Tibial nerve (tissue), 4 donors: Measurements from ENCODE around the gene NINJ1. TPM values are rescaled to one million over a fixed set of nuclear protein-coding genes. Genes with fewer than 3 reads are reported as not detected.
A peak's percentile ranks its signal among the peaks of the same experiment; 100 is the strongest.

ENCODE experiments used
- DNase-seq, 2 donors: peaks; one replicate each; pipeline ENCODE4 v3.0.0-alpha.2; 2019; ENCODE audit warnings: low spot score in 2 of 2
- H3K27ac ChIP-seq, 4 donors: fragments of 200-600 bp; sonication (generic) in 3 of 4; one replicate each; pipeline ENCODE4 v1.5.1; 2017 to 2019; ENCODE audit warnings: mild to moderate bottlenecking in 1 of 4
- H3K27me3 ChIP-seq, 2 donors: fragments of 200-600 bp; sonication (generic) in 1 of 2; one replicate each; pipeline versions ENCODE4 v1.5.1 to v1.6.0; 2017 to 2019
- H3K36me3 ChIP-seq, 3 donors: fragments of 200-600 bp; sonication (generic); one replicate each; pipeline ENCODE4 v1.5.1; 2018 to 2019
- H3K4me1 ChIP-seq, 4 donors: fragments of 200-600 bp; sonication (generic) in 3 of 4; one replicate each; pipeline ENCODE4 v1.5.1; 2017 to 2019
- H3K4me3 ChIP-seq, 4 donors: fragments of 200-600 bp; sonication (generic) in 3 of 4; one replicate each; pipeline ENCODE4 v1.5.1; 2017 to 2019; ENCODE audit warnings: mild to moderate bottlenecking in 1 of 4, moderate library complexity in 1 of 4
- H3K9me3 ChIP-seq, 4 donors: fragments of 200-600 bp; sonication (generic) in 3 of 4; one replicate each; pipeline ENCODE4 v1.5.1; 2017 to 2019
- CTCF ChIP-seq, 5 experiments: fragments of 200-600 bp in 3 of 5; fragments of 450-650 bp in 2 of 5; sonication (generic) in 3 of 5; IDR thresholded peaks; one replicate each; pipeline ENCODE4 v1.5.1; 2016 to 2019; ENCODE audit warnings: antibody characterized with exemption in 5 of 5, mild to moderate bottlenecking in 3 of 5, moderate library complexity in 2 of 5
- EP300 ChIP-seq, 2 donors: sonication (generic); formaldehyde crosslinking; IDR thresholded peaks; one replicate each; pipeline ENCODE4 v1.6.1; 2017; ENCODE audit warnings: antibody characterized with exemption in 2 of 2, mild to moderate bottlenecking in 1 of 2
- POLR2A ChIP-seq, 2 donors: fragments of 450-650 bp; IDR thresholded peaks; one replicate each; pipeline ENCODE4 v1.6.1; 2017; ENCODE audit warnings: antibody characterized with exemption in 2 of 2, mild to moderate bottlenecking in 2 of 2, moderate library complexity in 2 of 2
- WGBS, 2 donors: methylation state at CpG; one replicate each; pipeline ENCODE4 v1.1.5; 2018; 5-methylcytosine and 5-hydroxymethylcytosine counted together
- total RNA-seq, 4 donors: library from RNA; depleted of rRNA; stranded (reverse); fragments of >200 nt; gene quantifications; one replicate each; pipeline ENCODE4 v1.1.0, GENCODE V29; 2016

NINJ1 gene
- total RNA-seq, 4 donors from 2014 or later: 48.2 to 98.8 (median 72.9) TPM

GRCh38 chr9:93122721-93123221 is 11.3 kb downstream of the NINJ1 start:
- DNase-seq: peak in 1 of 2 donors; percentile 12
- Histone ChIP-seq H3K36me3 (peaks cover 0 to 50% (median 0%) of the 10 kb centered on the region in 3 donors), H3K27me3 (no peaks in the 10 kb centered on the region), H3K9me3 (no peaks in the 10 kb centered on the region), H3K4me3 (no peak overlapping the region), H3K4me1 (peaks cover 0 to 50% (median 40%) of the 10 kb centered on the region in 4 donors), H3K27ac (peak overlapping the region in 1 of 4 donors; percentile 70)
- no peak for TF ChIP-seq EP300 (IDR thresholded peaks at IDR 0.05)
- no peak for TF ChIP-seq POLR2A (IDR thresholded peaks at IDR 0.05)
- no peak for TF ChIP-seq CTCF (IDR thresholded peaks at IDR 0.05)
- WGBS, 2 donors: 83 to 88% methylated on average over 9 to 14 of the region's 14 CpGs

DNA sequence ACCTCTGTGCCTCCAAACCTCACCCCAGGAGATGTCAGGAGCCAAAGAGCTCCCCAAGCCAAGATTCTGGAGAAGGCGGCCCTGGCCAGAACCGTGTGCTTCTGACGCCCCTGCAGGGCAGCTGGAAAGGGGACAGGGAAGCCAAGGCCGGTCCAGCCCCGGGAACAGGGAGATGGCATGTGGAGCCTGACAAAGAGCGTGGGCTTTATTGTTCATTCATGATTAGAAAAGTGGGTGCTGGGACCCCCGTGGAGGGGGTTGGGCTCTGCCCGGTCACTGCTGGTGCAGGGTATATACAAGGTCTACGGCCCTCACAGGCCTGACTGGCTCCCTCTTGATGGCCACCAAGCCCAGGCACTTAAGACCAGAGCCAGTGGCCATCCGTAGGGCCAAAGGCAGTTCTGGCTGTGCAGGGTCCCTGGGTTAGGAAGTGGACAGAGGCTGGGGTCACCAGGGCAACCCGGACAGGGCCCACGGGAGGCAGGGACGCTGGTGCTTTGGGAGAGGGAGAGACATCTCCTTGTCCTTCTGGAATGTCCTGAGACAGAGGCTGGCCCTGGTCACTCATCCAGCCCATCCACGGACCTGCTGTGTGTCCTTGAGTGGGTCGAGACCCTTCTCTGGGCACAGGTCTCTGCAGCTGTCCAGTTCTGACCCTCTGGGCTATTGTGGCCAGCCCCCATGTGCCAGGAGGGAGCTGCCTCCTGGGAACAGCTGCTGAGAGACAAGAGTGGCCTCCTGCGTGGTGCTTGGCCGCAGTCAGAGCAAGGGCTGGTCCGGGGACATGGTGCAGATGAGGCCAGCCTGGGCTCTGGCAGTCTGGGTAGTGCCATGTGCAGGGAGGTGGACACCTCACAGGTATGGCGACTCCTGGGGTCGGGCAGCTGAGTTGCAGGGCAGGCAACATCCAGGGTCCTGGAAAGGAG is 12.5 kb downstream of the NINJ1 start:
- no peak overlapping the region for H3K4me3 ChIP-seq
- H3K27ac ChIP-seq: peak overlapping the region in 3 of 4 donors; percentile 50 to 70 (median 55)
- peaks cover 0 to 50% (median 0%) of the 10 kb centered on the region in 3 donors for H3K36me3 ChIP-seq
- no peaks in the 10 kb centered on the region for H3K27me3 ChIP-seq
- H3K4me1 ChIP-seq: peaks cover 0 to 40% (median 29%) of the 10 kb centered on the region in 4 donors
- DNase-seq: peak in 1 of 2 donors; percentile 13
- TF ChIP-seq CTCF (IDR thresholded peaks at IDR 0.05) (no peak), POLR2A (IDR thresholded peaks at IDR 0.05) (no peak), EP300 (IDR thresholded peaks at IDR 0.05) (no peak)
- no peaks in the 10 kb centered on the region for H3K9me3 ChIP-seq
- 72 to 76% methylated on average over 13 to 15 of the region's 20 CpGs for WGBS, 2 donors

DNA sequence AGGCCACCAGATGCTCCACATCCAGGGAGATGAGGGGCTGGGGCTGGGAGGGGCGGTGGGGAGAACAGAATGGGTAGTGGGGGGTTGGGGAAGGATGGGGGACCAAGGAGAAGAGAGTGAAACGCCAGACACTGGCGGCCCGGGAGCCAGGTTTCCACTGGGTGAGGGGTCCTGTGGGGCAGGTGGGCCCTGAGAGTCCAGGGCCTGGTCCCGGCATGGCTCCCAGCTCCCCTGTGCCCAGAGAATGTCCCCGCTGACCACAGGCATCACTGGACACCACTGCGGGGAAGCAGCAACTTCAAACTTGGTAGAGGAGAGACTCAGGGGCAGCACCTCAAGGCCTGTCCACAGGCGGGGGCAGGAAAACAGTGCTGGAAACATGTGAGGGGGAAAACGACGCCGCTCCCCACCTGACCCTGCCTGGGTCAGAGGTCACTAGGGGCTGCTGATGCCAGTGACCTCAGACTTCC is 13.2 kb downstream of the NINJ1 start:
- Histone ChIP-seq H3K27me3 (no peaks in the 10 kb centered on the region), H3K4me1 (peaks cover 0 to 39% (median 28%) of the 10 kb centered on the region in 4 donors), H3K36me3 (peaks cover 0 to 50% (median 0%) of the 10 kb centered on the region in 3 donors), H3K4me3 (no peak overlapping the region), H3K9me3 (no peaks in the 10 kb centered on the region), H3K27ac (peak overlapping the region in 3 of 4 donors; percentile 50 to 70 (median 55))
- 79 to 80% methylated on average over 11 of the region's 11 CpGs for WGBS, 2 donors
- no peak for DNase-seq
- TF ChIP-seq CTCF (IDR thresholded peaks at IDR 0.05) (no peak), POLR2A (IDR thresholded peaks at IDR 0.05) (no peak), EP300 (IDR thresholded peaks at IDR 0.05) (no peak)

DNA sequence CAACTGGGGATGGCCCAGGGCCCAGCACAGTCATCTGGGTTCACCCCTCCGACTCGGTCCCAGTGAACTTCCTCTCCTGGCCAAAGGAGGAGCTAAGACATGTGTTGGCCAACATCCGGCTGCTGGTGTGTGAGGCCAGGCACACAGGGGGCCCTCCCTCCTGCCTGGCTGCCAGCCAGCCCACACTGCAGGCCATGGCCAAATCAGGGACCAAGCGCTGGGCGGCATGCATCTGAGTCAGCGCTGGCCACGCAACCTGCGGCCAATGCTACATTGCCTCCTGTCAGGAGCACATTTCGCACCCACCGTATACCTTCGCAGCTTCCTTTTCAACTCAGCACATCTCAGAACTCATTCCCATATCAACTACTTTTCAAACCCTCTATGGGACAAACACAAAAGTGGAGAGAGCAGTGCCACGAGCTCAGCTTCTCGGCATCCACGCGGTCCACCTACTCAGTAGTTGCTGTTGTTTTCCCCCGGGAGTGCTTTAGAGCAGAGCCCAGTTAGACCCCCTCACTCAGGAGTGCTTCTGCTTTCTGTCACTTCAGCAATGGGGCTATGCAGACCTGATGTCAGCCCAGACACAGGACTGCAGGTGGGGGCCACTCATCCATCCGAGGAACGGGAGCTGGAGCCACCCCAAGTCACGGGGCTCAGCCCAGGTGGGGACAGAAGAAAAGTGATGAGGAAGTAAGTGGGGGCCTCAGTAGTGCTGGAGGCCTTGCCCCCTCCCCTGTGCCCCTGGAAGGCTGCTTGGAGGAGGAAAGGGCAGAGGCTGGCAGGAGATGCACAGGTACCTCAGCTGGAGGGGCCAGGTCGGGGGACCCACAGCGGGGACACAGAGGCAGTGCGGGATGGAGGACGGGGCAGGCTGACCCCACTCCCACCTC is 13.9 kb downstream of the NINJ1 start:
- peak overlapping the region in 3 of 4 donors; percentile 50 to 70 (median 55) for H3K27ac ChIP-seq
- no peaks in the 10 kb centered on the region for H3K9me3 ChIP-seq
- H3K27me3 ChIP-seq: no peaks in the 10 kb centered on the region
- H3K36me3 ChIP-seq: peaks cover 0 to 46% (median 0%) of the 10 kb centered on the region in 3 donors
- peaks cover 0 to 37% (median 26%) of the 10 kb centered on the region in 4 donors for H3K4me1 ChIP-seq
- WGBS, 2 donors: 45 to 47% methylated on average over 20 to 22 of the region's 23 CpGs
- TF ChIP-seq EP300 (IDR thresholded peaks at IDR 0.05): peak; percentile 57 to 86
- TF ChIP-seq CTCF (IDR thresholded peaks at IDR 0.05): peak; percentile 34 to 75 (median 45)
- TF ChIP-seq POLR2A (IDR thresholded peaks at IDR 0.05): peak in 1 of 2 donors; percentile 21
- peak; percentile 86 for DNase-seq
- H3K4me3 ChIP-seq: no peak overlapping the region
